Hematopoietic multipotent progenitor cell treated with erythropoietin and hydrocortisone succinate and interleukin-3 and kit ligand, for 17 days (in vitro differentiated cells): ENCODE data around the gene SLC29A2.

ENCODE experiments used
- DNase-seq: peaks from one replicate; pipeline ENCODE4 v3.0.0-alpha.2; 2015; ENCODE audit warnings: low spot score

The SLC29A2 gene

GRCh38 chr11:66317723-66318599, 53.6 kb downstream of the SLC29A2 start:
- DNase-seq, result no peak

GRCh38 chr11:66317322-66317722, 54.2 kb downstream of the SLC29A2 start:
- no peak for DNase-seq

- DNase-seq, result no peak
Measured at GRCh38 chr11:66316849-66317251, 54.7 kb downstream of the SLC29A2 start, which contains the start of gene CD248. Gene CD248, minus strand, starts transcription at chr11:66317044. Its CDS starts 17 bp downstream, at chr11:66317027.

GRCh38 chr11:66315921-66316811, 55.4 kb downstream of the SLC29A2 start:
- DNase-seq, result no peak

- no peak for DNase-seq
Measured at GRCh38 chr11:66315498-66315885, 56.1 kb downstream of the SLC29A2 start.

- no peak for DNase-seq
Measured at GRCh38 chr11:66314561-66315497, 56.7 kb downstream of the SLC29A2 start.

- no peak for DNase-seq
Measured at GRCh38 chr11:66314186-66314501, 57.4 kb downstream of the SLC29A2 start.

- no peak for DNase-seq
Measured at GRCh38 chr11:66313321-66314185, 58.0 kb downstream of the SLC29A2 start.

- peak; percentile 98 for DNase-seq
Measured at GRCh38 chr11:66312549-66313320, 58.8 kb downstream of the SLC29A2 start.
